C4-2B (cell line): Measurements from ENCODE around the gene SKI.

Experiments
- CTCF ChIP-seq: fragments of 450-650 bp; conservative IDR thresholded peaks from 2 replicates; pipeline ENCODE4 v1.5.1; 2017; ENCODE audit warnings: mild to moderate bottlenecking
- ZFX ChIP-seq: fragments of 450-650 bp; IDR thresholded peaks from 2 replicates; pipeline ENCODE4 v1.6.1; 2017

GRCh38 chr1:2242814-2243725 is 15.0 kb downstream of the SKI start:
- TF ChIP-seq CTCF = no peak
- TF ChIP-seq ZFX = no peak
